ENCODE measurements around the gene UNC13D.

DNA sequence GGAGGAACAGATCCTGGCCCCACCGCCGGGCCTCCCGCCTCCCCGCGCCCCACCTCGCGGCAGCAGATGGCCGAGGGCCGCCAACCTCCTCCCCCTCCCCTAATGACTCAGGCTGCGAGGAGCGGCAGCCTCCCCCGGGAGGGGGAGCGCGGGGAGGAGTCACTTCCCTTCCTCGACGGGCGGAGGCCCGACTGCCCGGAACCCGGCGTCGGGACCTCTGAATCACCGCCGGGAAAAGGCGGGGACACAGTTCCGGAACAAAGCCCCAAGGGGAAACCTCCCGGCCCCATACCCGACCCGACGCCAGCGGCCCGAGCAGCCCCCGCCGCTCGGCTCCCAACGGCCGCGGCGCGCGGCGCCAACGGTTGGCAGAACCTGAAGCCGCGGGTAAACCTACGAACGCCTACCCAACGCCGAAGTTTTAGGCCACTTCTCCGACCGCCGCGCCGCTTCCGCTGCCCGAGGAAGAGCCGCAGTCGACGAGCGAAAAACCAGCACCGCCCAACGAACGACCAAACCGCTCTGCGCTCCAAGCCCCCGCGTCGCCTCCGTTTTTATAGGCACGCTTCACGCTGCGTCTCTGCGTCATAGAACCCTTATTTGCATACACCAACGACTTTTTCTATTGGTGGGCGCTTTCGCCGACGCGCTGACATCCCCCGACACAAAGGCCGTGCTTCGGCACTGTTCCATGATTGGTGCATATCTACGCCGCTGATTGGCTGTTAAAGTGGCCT, 64.8 kb downstream of the UNC13D start:
- peak; percentile 51 for TF ChIP-seq EZH2 (IDR thresholded peaks at IDR 0.05; ENCODE audit: insufficient read depth, low read length)
- TF ChIP-seq, protein P1, sequence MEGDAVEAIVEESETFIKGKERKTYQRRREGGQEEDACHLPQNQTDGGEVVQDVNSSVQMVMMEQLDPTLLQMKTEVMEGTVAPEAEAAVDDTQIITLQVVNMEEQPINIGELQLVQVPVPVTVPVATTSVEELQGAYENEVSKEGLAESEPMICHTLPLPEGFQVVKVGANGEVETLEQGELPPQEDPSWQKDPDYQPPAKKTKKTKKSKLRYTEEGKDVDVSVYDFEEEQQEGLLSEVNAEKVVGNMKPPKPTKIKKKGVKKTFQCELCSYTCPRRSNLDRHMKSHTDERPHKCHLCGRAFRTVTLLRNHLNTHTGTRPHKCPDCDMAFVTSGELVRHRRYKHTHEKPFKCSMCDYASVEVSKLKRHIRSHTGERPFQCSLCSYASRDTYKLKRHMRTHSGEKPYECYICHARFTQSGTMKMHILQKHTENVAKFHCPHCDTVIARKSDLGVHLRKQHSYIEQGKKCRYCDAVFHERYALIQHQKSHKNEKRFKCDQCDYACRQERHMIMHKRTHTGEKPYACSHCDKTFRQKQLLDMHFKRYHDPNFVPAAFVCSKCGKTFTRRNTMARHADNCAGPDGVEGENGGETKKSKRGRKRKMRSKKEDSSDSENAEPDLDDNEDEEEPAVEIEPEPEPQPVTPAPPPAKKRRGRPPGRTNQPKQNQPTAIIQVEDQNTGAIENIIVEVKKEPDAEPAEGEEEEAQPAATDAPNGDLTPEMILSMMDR (IDR thresholded peaks at IDR 0.05; ENCODE audit: insufficient read depth, low read depth, low read length): no peak
